NCI-H510A (cell line): Measurements from ENCODE around the gene UTS2B.

Experiments
- DNase-seq: peaks from one replicate; lab custom pipeline; 2025; lab: John Stamatoyannopoulos, UW

Gene UTS2B, protein sequence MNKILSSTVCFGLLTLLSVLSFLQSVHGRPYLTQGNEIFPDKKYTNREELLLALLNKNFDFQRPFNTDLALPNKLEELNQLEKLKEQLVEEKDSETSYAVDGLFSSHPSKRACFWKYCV

DNA sequence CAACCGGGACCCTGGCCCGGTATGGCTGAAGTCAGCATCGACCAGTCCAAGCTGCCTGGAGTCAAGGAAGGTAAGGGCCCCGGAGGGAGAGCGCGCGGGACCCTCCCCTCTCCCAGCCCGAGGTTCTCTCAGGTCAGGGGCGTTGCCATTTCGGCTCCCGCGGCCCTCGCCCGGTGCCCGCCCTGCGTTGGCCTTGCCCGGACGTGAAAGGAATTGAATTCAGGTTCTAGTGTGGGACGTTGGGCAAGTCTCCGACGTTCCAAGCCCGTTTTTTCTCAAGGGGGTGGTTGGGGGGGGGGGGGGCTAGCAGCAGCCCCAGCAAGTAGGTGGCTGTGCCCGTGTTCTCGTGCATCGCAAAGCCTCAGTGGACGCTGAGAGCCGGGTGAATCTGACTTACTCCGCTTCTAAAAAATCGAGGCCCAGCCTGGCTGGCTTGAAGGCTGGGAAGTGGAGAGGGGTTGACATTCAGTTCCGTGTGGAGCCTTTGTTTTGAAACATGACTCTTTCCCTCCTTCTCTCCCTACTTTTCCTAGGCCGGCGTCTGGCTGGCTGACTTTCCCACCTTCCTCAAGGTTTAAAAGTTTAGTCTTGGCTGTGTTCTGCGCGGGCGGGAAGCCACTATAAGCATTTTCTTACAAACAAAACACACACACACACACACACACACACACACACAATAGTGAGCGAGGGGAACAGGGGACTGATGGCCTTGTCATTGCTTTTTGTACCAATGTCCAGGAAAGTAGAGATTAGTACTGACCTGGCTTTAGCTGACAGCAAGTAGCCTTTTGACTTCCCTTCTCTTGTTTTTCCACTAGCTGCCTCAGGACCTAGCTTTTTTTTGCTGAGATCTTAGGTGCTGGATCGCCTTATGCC, at the start of gene UTS2B:
TSS of gene UTS2B (minus strand) at position 873 of the 876 bp plus-strand sequence. CDS start 48,337 bp downstream, outside the sequence.
- peak; percentile 17 for DNase-seq

DNA sequence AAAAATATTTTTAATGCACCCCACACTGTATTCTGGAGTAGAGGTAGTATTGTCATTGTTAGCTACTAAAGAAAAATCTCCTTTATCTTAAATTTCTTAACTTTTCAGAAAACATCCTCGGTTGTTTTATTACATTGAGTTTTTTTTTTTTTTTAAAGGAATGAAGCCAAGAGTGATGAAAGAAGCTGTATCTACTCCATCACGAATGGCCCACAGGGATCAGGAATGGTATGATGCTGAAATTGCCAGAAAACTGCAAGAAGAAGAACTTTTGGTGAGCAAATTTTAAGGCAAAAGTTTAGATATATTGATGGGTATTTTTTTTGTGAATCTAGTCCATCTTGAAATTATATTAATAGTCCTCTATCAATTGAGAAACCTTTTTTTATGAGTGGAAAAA, 49.7 kb upstream of the UTS2B start:
- DNase-seq = no peak

DNA sequence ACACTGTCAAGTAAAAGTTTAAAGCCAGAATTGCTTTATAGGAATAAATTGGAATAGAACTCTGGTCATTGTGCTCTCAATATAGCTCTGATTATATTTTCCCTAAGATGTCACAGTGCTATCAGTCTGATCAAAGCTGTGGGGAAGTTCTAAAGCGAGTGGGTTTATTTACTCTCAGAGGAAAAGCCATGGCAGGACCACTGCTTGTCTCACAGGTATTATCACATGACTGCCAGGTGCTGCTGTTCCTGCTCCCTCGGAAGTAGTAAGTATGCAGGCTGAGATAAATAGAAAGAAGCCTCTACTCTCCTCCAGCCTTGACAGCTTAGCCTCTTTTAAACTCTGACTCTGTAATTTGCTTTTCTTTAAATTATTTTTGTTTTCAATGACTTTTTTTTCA, 49.1 kb upstream of the UTS2B start:
- peak; percentile 5 for DNase-seq

DNA sequence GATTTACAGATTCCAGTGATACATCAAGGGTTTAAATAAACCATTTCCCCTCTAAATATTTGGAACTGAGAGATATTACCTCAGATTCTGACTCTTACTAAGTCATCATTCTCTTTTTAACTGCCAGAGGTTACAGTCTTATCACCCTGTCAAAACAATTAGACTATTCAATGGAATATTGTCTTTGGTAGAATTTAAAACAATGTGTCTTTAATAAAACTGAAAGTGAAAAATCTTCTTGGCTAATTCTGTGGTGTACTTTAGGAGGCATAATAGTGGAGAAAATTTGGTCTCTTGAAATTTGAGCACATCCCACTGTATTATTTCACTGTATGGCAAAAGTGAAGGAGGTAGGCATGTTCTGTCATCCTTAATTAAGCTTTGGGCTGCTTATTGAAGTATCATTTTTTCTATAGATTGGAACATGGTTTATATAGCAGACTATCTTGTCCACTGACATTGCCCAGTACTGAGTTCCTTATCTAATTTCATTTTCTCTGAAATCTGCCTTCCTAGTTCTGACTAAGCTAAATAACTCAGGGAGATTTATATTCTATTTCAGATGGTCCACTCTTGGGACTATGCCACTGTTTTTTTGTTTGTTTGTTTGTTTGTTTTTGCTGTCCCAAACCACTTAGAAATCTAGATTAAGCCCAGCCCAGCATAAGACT, 48.0 kb upstream of the UTS2B start:
- DNase-seq = no peak

DNA sequence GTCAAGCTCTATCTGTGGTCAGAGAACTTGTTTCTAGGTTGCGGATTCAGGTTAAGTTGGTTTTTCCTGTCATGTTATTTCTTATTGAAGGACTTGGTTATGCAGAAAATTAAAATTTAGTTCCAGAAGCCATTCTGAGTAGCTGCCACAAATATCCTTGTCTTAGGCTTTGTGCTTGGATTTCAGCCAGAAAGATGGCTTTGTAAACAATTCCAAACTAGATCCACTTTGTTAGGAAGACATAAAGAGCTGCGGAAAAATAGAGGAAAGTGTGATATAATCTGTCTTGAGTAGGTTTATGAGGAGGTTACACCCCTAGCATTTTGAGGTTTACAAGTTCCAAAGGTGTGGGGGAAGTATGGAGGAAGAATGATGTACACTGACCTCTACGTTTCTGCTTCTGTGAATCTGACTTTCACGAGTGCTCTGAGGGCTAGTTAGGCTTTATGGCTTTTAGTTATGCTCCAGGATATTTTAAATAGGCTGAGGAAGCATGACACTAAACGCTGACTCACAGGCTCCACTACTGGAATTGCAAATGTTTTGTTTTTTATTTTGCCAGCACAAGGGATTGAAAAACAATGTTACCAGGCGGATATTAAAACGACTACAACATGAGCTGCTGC, 46.3 kb upstream of the UTS2B start:
- DNase-seq = no peak

DNA sequence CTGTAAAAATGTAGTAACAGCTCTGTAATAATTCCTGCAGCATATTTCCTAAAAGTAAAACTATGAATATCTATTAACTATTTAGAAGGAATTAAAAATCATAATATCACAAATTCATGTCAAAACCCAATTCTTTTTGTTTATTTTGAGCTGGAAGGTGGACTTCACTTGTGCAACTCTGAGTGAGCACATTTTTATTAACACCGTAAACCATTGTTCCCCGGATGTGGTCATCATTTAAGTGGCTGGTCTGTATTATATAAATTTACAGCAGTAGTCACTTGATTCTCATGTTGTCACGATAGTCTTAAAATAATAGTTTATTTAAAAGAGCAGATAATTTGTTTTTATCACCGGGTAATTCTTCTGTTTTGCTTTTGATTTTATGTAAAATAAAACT, 43.0 kb upstream of the UTS2B start:
- DNase-seq = no peak

DNA sequence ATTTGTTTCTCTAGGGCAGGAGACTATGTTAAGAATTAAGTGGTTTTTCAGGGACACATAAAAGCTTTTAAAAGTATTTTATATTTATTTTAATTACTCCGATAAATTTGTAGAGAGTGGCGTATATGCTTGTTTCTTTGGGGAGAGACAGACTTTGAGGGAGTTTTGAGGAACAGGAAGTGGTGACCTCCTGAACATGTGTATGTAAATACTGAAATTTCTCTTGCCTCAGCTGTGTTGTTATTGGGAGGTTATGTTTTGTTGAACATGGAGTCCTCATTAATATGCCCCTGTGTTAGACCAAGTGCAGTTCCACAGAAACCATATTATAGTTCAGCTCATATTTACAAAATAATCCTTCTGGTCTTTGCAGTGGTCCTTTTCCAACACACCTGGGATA, 41.8 kb upstream of the UTS2B start:
- no peak for DNase-seq

DNA sequence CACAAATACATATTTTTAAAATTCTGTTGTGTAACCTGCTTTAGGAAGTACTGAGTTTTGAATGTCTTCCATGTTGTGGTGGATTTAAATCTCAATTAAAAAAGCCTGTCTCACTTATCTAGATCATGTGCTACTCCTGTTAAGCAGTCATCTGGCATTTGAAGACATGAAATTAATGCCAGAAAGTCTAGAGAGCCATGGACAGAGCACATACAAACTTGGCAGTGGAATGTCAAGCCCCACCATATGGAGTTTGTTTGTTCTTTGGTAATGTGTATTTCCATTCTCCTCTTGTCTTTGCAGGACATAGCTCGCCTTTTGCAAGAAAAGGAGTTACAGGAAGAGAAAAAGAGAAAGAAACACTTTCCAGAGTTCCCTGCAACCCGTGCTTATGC, 39.3 kb upstream of the UTS2B start:
- DNase-seq = no peak

DNA sequence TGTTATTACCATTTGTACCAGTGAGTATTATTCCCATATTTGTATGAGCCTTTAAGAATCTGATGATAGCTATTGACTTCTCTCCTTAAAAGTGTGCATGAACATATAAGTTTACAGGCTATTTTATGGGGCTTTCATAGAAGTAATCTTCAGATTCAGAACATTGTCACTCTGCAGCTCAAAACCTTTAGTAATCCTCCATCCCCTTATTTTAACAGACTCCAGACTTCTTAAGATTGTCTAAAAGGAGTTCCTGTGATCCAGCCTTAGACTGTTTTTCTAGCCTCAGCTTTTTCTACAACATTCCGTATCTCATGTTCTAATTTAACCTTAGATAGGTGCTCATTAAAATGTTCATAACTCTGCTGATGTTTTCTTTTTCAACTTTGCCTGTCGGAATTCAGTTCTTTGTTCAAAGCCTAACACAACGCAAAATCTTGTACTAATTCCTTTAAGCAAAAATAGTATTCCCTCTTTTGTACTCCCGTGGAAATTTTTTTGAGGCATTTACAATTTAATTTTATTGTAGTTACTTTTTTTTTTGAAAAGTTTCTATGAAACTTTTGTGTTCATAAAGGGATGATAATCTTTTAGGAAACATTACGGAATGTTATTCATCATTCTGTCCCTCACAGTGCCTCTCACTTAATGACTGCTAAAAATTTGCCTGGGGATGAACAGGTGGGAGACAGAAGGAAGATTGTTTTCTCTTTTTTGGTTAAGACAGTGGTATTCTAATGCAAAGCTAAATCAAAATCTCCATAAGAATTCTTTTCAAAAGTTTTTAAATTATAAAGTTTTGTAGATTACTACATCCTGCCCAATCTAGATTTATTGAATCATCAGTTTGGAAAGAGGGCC, 38.7 kb upstream of the UTS2B start:
- DNase-seq = no peak

DNA sequence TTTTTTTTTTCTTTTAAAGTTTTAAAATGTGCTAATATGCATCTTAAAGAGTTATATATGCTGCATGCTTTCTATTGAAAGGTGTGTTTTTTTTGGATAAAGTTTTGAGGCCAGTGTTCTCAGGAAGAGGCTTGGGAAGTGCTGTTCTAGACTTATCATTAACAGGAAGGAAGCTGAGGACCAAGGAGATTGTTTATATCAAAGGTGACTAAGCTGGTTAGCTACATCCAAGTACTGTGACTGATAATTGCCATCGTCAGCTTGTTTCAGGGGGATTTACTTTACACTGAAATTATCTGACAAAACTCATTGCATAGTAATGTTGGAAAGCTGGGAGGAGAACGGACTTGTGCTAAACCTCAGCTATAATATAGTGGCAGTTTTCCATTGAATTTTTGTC, 36.3 kb upstream of the UTS2B start:
- no peak for DNase-seq

DNA sequence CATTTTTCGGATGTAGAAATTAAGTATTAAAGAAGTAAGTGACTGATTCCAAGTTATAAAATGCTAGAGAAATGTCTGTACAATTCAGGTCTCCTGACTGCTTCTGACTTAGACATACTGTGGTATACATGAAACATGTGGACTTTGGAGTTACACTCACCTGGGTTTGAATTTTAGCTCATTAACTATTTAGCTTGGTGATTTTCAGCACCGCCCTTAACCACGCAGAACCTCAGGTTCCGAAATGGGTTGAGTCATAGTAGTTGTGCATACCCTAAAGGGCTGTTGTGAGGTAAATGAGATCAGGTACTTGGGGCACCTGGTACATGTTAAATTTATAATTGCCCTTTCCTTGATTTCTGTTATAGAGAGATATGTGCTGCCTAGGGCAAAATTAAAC, 32.9 kb upstream of the UTS2B start:
- DNase-seq = no peak

DNA sequence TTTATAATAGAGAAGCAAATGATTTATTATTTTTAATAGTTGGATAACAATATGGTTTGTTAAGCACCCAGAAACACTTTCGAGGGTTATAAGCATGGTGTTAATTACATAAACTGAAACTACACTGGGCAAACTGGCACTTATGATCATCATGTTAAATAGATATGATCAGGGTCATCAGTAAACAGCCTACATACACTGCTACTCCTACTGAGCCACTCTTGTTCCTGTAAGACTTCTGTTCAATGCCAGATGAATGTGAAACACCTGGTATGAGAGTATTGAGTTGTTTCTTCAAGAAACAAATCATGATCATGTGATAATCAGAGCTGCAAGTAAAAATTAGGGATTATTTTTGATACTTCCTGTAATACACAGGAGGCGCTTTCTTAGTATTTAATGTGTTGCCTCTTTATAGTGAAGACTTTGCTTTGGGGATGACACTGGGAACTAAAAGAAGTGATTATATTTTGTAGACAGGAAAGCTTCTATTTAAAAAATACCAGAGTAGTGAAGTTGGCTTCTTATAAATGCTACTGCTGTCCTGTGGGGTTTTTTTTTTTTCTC, 32.3 kb upstream of the UTS2B start:
- DNase-seq = no peak

DNA sequence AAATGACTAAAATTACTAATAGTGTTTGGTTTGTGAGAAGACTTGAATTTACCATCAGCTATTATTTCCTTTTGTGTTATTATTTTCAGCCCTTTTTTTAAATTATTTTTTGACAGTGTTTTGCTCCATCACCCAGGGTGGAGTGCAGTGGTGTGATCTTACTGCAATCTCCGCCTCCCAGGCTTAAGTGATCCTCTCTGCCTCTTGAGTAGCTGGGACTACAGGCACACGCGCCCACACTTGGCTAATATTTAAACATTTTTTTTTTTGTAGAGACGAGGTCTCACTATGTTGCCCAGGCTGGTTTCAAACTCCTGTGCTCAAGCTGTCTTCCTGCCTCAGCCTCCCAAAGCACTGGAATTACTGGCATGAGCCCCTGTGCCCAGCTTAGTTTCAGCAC, 31.7 kb upstream of the UTS2B start:
- DNase-seq = no peak

DNA sequence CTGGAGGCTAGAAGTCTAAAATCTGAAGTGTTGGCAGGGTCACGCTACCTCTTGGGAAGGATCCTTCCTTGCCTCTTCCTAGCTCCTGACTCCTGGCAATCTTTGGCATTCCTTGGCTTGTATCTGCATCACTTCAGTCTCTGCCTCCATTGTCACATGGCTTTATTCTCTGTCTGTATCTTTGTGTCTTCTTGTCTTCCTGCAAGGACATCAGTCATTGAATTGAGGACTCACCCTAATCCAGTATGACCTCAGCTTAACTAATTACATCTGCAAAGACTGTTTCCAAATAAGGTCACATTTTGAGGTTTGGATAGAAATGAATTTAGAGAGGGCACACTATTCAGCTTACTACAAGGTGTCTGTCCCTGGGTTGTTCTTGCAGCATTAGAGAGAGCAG, 31.1 kb upstream of the UTS2B start:
- no peak for DNase-seq

DNA sequence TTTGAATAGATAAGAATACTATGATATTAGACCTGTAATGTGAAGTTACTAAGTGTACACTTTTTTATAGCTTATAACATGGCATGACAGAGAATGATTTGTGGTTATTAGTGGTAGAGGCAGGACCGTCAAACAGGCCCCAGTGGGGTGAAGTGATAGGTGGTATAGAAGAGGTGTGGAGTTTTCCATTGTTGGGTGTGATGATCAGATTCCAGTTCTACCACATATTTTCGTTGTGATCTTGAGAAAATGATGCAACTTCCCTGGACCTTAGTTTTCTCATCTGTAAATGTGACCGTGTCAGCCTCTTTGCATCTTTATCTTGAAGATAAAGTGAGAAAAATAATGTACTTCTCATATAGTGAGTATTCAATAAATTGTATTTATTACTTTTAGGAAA, 30.3 kb upstream of the UTS2B start:
- no peak for DNase-seq

DNA sequence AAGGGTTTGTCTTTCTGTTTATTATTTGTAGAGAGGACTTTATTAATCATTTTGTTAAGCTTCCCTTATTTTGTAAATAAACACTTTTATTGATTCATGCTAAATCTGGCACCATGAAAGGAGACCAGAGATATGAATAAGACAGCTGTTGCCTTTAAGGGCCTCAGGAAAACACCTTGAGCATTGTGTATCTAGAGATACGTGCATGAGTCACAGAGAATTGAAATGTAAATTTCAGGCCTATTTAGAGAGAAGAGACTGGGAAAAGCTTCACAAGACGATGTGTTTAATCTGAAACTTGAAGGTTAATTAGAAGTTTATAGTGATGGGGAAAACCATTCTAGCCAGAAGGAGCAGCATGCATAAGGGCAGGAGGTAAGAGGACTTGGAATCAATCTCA, 28.6 kb upstream of the UTS2B start:
- DNase-seq = no peak

DNA sequence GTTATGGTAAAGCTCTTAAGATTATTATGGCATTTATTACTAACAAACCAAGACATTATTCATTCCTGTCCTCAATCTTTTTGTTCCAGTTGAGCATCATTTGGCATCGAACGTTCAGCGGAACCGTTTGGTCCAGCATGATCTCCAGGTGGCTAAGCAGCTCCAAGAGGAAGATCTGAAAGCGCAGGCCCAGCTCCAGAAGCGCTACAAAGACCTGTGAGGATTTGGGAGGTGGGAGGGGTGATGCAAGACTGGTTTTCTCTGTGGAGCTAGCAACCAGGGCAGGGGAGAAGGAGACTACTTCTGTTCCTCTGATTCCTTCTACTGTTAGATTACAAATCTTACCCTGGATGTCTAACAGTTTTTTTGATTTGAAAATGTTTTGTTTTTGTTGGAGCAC, 27.6 kb upstream of the UTS2B start:
- DNase-seq = no peak

DNA sequence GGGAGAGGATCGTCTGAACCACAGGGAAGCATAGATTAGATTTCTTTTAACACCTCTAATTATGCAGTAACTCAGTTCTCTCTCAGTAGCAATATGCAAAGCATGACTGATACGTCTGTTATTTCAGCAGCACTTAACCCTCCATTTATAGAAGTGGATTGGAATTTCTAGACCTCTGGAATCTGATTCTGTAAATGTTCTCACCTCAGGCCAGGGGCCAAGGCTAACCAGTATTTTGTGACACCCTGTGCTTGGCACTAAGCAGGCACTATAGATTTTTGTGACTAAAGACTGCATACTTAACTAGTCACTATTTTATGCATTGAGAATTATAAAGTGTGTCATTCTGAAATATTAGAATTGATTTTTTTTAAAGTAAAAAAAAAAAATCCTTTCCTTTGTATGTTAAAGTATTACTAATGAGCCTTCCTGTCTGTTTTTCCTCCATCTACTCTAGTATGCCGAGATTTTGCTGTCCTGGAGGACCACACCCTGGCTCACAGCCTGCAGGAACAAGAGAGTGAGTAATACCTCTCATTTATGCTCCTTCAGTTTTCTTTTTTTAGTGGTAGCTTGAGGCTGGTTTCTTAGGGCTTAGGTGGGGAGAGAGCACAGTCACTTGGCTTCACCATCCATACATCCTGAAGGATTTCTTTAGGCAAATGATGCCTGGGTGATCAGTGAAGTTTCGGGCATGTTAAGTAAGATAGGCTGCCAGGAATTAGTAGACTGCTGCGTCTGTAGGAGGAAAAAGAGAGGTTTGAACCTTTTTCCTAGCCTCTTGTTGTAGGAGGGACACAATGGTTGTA, 26.5 kb upstream of the UTS2B start:
- no peak for DNase-seq

DNA sequence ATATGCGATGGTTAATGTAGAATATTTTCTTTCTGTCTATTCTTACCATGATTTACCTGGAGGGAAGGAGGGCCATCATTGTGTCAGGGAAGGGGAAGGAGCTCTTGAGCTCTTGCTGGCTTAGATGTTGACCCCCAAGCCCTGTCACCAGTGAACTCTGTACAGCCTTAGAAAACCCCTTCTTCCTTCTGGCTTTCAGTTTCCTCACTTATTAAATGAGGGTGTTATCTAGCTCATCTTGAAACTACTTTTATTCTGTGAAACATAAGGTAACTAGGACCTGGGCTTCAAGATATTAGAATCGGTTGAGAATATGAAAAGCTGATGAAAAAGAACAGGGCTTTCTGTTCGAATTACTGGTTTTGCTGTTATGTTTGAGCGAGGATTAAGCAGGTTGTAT, 25.1 kb upstream of the UTS2B start:
- no peak for DNase-seq

DNA sequence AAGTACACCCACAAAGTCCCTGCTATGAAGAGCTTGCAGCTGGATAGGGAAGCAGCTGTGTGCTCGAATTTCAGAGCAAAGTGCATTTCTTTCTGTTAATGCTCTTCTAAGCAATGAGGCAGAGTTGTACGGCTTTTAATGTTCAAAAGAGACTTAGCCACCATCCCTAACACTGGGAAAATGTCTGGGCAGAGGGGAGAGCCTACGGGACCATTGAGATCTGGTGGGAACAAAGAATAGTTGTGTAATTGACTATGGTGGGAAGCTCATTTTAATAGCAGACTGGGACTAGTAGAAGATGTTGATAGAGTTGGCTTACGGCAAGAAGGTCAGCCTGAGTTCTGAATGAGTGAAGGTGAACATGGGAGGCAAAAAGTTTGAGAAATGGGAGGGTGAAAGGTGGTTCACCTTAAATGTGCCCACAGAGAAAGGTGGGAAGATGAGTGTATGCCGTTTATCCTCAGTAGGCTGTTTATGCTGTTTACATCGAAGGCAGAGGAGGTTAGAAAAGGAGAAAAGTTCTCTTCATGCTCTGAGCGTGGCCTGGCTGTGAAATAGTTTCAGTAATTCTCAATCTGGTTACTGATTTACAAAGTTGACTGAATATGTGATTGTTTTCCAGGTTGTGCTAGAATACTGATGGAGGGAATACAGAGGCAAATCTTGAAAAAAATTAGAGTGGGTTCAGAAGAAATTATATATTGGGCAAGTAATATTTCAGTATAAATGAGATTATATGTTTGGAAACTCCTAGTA, 22.9 kb upstream of the UTS2B start:
- DNase-seq = no peak
